Activated CD8-positive, alpha-beta memory T cell treated with anti-CD3 and anti-CD28 coated beads, Interleukin-2, amount 10 ng/mL, durations not matched to agents 7 days and 5 days (primary cell): ENCODE results near the gene MAP4K2. TPM values are rescaled to one million over a fixed set of nuclear protein-coding genes. Genes with fewer than 3 reads are reported as not detected.

ENCODE experiments used
- ATAC-seq: fragments of 150-1000 bp; cut with Tn5 transposase; one replicate; pipeline ENCODE4 v1.10.0; 2021; ENCODE audit warnings: moderate library complexity
- CTCF ChIA-PET: fragments of 350-600 bp; sonication (Branson Sonifier 250); formaldehyde crosslinking; loops from one replicate; lab custom pipeline; 2021; ENCODE audit warnings: antibody characterized with exemption; lab: Charles Lee
- DNase-seq: peaks from one replicate; pipeline ENCODE4 v3.0.0-alpha.2; 2020
- H3K27ac Mint-ChIP-seq: one replicate; pipeline ENCODE4 v1.8.0; 2021; ENCODE audit warnings: mild to moderate bottlenecking, mixed read lengths
- H3K27me3 Mint-ChIP-seq: one replicate; pipeline ENCODE4 v1.8.0; 2021; ENCODE audit warnings: mixed read lengths
- H3K36me3 Mint-ChIP-seq: one replicate; pipeline ENCODE4 v1.8.0; 2021; ENCODE audit warnings: mild to moderate bottlenecking, mixed read lengths
- H3K4me1 Mint-ChIP-seq: one replicate; pipeline ENCODE4 v1.8.0; 2021; ENCODE audit warnings: mixed read lengths
- H3K4me3 Mint-ChIP-seq: one replicate; pipeline ENCODE4 v1.8.0; 2021; ENCODE audit warnings: mild to moderate bottlenecking, moderate library complexity, mixed read lengths
- H3K9me3 Mint-ChIP-seq: one replicate; pipeline ENCODE4 v1.8.0; 2022; ENCODE audit warnings: low read depth, mixed read lengths
- total RNA-seq, 2 experiments: library from RNA; stranded (reverse); gene quantifications; one replicate each; pipeline ENCODE4 v1.2.3, GENCODE V29; 2021

Gene MAP4K2
- total RNA-seq, 2 experiments from 2014 or later = 61.1 to 65.0 TPM

DNA sequence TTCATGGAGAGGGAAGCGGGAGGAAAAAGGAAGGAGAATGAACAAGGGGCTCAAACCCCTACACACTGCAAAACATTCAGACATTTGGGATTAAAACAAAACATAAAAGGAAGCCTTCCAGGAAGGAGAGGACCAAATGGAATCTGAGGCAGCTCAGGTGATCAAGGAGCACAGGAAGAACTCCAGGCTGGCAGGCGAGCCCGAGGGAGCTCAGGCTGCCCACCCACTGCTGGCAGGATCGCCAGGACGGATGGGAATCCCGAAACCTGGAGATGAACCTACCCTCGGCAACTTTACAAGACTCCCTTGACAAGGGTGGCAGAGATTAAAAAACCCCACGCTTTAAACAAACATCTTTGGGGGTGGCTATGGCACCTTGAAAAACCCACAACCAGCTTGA lies 38.3 kb downstream of the MAP4K2 start:
- DNase-seq = no peak
- H3K27ac Mint-ChIP-seq = peak overlapping the region; percentile 87
- no peak for ATAC-seq
- H3K27me3 Mint-ChIP-seq = no peaks in the 10 kb centered on the region
- CTCF ChIA-PET = interaction anchor here (1.0 to 14.7 kb wide), 11 partner anchors 8 to 348 kb away, joined by 3 to 294 read pairs (median 4); partner anchors contain the start of gene RASGRP2
- H3K4me1 Mint-ChIP-seq = peaks cover 91% of the 10 kb centered on the region
- no peaks in the 10 kb centered on the region for H3K9me3 Mint-ChIP-seq
- H3K36me3 Mint-ChIP-seq = peaks cover 62% of the 10 kb centered on the region
- peak overlapping the region; percentile 60 for H3K4me3 Mint-ChIP-seq

DNA sequence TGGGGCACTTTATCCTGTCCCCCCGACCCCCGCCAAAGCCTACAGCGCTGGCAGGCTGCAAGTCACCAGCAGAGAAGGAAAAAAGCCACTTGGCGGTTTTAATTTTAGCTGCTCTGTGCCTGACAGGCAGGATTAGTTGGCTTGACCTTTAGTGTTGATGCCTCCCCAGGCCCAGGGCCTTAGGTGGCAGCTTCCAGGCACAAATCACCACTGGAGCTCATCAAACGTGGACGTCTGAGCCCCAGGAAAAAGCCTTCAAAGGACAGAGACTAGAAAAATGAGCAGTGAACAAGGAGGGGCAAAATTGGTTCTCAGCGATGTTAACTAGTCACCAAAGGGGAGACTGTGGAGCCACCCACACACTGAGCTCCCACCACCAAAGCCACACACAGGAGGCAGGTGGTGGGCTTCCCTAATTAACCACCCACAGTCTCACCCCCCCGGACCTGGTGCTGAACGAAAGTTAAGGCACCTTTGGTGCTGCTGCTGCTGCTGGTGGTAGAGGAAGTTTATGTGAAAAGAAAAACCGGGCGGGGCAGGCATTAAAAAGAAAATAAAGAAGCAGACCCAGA lies 38.9 kb downstream of the MAP4K2 start:
- Mint-ChIP-seq H3K36me3 (peaks cover 55% of the 10 kb centered on the region), H3K27me3 (no peaks in the 10 kb centered on the region), H3K4me1 (peaks cover 85% of the 10 kb centered on the region), H3K27ac (peak overlapping the region; percentile 87), H3K9me3 (no peaks in the 10 kb centered on the region), H3K4me3 (peak overlapping the region; percentile 60)
- DNase-seq (peak; percentile 86), ATAC-seq (peak; percentile 51)
- CTCF ChIA-PET = interaction anchor here (1.0 to 14.7 kb wide), 12 partner anchors 8 to 371 kb away, joined by 3 to 294 read pairs (median 4); partner anchors contain the start of gene RASGRP2

GRCh38 chr11:64763526-64764039 lies 39.4 kb downstream of the MAP4K2 start:
- peaks cover 82% of the 10 kb centered on the region for H3K4me1 Mint-ChIP-seq
- peak; percentile 10 for ATAC-seq
- H3K9me3 Mint-ChIP-seq = no peaks in the 10 kb centered on the region
- peak overlapping the region; percentile 60 for H3K4me3 Mint-ChIP-seq
- DNase-seq = no peak
- H3K36me3 Mint-ChIP-seq = peaks cover 50% of the 10 kb centered on the region
- CTCF ChIA-PET = interaction anchor here (1.0 to 14.7 kb wide), 11 partner anchors 9 to 372 kb away, joined by 3 to 294 read pairs (median 4); partner anchors contain the start of gene RASGRP2
- H3K27me3 Mint-ChIP-seq = no peaks in the 10 kb centered on the region
- H3K27ac Mint-ChIP-seq = peak overlapping the region; percentile 87

DNA sequence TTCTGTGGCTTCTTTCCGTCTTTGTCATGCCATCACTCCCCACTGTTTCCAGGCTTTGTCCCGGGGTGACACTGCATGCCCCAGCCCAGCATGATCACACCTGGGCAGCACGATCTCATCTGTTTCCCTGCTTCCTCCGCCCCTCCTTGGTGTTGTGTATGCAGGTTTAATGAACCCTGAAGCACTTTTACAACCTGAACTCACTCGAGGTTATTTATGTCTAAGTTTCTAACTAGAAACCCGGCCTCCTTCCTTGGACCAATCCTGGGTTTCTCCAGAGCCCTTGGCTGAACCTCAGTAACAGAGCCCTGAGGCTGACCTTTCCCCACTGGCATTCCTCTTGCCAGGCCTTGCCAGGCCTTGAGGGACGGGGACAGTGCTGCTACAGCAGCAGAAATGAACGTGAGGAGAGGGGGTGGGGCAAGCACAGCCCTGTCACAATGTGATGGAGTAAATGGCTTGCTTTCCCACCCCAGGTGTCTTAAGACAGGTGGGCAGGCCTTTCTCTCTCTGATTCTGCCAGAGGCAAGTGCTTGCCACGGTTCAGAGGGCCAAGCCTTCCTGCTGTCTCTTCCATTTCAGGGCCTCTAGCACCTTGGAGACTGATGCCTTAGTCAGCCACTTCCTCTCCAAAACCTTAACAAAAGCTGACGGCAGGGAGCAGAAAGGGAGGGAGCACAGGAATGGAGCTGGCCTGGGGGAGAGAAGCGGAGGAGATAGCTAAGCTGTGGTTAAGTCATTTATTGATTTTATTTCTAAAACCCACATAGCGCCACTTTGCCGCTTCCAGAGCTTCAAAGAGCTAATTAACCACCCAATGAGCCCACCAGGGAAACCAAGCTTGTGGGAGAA lies 40.1 kb downstream of the MAP4K2 start:
- H3K36me3 Mint-ChIP-seq = peaks cover 43% of the 10 kb centered on the region
- peak overlapping the region; percentile 48 for H3K4me3 Mint-ChIP-seq
- H3K4me1 Mint-ChIP-seq = peaks cover 75% of the 10 kb centered on the region
- no peaks in the 10 kb centered on the region for H3K27me3 Mint-ChIP-seq
- ATAC-seq (peak; percentile 13), DNase-seq (no peak)
- no peaks in the 10 kb centered on the region for H3K9me3 Mint-ChIP-seq
- H3K27ac Mint-ChIP-seq = peak overlapping the region; percentile 87
- CTCF ChIA-PET = interaction anchor here (1.4 to 14.7 kb wide), 8 partner anchors 8 to 372 kb away, joined by 3 to 294 read pairs (median 8); partner anchors contain the start of gene RASGRP2

DNA sequence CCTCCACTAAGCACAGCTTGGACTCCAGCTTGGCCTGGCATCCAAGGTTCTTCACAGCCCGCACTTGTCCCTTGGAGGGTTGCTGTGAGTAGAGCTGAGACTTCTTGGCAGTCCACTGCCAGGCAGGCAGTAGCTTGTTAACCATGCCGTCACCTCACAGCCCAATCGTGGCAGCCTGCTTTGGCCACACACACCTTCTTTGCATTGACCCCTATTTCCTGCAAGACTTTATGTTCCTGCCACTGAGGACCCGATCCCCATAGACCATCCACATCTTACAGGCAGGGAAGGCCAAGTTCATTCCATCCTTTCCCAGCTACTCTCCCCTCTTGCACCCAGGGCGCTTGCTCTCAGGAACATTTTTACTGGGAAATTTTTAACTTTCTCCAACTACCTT lies 40.7 kb downstream of the MAP4K2 start:
- CTCF ChIA-PET = interaction anchor here (1.4 to 14.7 kb wide), 3 partner anchors 12 to 19 kb away, joined by 4 to 294 read pairs (median 22); partner anchors contain the start of gene RASGRP2
- no peak overlapping the region for H3K4me3 Mint-ChIP-seq
- peaks cover 69% of the 10 kb centered on the region for H3K4me1 Mint-ChIP-seq
- no peaks in the 10 kb centered on the region for H3K27me3 Mint-ChIP-seq
- DNase-seq (no peak), ATAC-seq (no peak)
- H3K36me3 Mint-ChIP-seq = peaks cover 38% of the 10 kb centered on the region
- H3K9me3 Mint-ChIP-seq = no peaks in the 10 kb centered on the region
- H3K27ac Mint-ChIP-seq = peak overlapping the region; percentile 87

GRCh38 chr11:64760759-64761420 lies 42.1 kb downstream of the MAP4K2 start:
- H3K9me3 Mint-ChIP-seq = no peaks in the 10 kb centered on the region
- CTCF ChIA-PET = interaction anchor here (0.6 to 14.7 kb wide), 9 partner anchors 8 to 1709 kb away, joined by 3 to 294 read pairs (median 5); partner anchors contain the start of genes RASGRP2 and SF1
- peaks cover 59% of the 10 kb centered on the region for H3K4me1 Mint-ChIP-seq
- H3K36me3 Mint-ChIP-seq = peaks cover 28% of the 10 kb centered on the region
- H3K27ac Mint-ChIP-seq = peak overlapping the region; percentile 87
- DNase-seq = no peak
- no peak for ATAC-seq
- no peaks in the 10 kb centered on the region for H3K27me3 Mint-ChIP-seq
- no peak overlapping the region for H3K4me3 Mint-ChIP-seq

DNA sequence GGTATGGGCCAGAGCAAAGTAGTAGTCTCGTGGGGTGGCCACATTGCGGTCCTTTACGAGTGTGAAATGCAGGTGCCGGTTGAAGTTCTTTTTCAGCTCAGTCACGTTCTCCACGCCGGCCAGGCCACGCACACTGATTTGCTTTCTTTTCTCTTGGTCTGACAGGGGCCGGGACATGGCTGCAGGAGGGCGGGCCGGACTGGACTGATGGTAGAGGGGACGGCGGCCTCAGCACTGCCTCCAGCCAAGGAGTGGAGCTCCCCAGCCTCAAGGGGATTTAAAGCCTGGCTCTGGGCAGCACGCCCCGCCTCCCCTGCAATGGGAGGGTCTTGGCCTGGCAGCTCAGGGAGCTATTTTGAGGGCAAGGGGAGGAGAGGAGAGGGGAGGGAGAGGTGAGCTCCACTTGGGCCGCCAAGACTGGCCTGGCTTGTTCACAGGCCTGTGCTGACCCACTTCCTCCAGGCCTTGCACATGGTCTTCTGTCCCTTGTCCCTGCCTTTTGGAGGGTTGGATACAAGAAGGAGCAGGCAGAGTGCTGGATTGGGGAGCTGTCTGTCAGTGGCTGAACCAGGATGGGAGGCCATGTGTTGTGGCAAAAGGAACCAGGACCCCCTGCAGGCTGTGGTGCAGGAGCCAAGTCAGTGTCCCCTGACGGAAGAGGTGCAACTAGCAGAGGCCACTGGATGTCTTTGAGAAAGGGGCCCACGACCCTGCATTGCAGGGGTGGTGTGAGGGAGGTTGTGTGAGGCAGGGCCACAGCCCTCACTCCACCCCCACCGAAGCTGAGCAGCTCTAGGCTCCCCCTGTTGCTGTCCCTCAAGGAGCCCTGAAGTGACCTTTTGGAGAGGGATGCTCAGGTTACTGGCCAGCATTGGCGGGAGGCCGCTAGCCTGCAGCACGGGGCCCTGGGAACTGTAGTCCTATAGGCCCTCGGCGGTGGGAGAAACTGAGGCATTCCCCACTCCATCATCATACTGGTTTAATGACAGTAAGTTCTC lies 43.0 kb downstream of the MAP4K2 start, which contains the start of gene PYGM:
Gene PYGM, minus strand, starts transcription at position 253 of the 998 bp plus-strand sequence. Its CDS starts 76 bp downstream, at position 177.
- no peak within 1 kb of the TSS for H3K4me3 Mint-ChIP-seq
- CTCF ChIA-PET = interaction anchor here (1.0 to 14.7 kb wide), 10 partner anchors 8 to 19 kb away, joined by 3 to 294 read pairs (median 4); partner anchors contain the start of genes RASGRP2 and SF1
- H3K4me1 Mint-ChIP-seq = peaks cover 52% of the 10 kb centered on the region
- peak within 1 kb of the TSS; percentile 87 for H3K27ac Mint-ChIP-seq
- no peak for DNase-seq
- no peaks in the 10 kb centered on the region for H3K27me3 Mint-ChIP-seq
- H3K9me3 Mint-ChIP-seq = no peaks in the 10 kb centered on the region
- ATAC-seq = no peak
- peaks cover 21% of the 10 kb centered on the region for H3K36me3 Mint-ChIP-seq

DNA sequence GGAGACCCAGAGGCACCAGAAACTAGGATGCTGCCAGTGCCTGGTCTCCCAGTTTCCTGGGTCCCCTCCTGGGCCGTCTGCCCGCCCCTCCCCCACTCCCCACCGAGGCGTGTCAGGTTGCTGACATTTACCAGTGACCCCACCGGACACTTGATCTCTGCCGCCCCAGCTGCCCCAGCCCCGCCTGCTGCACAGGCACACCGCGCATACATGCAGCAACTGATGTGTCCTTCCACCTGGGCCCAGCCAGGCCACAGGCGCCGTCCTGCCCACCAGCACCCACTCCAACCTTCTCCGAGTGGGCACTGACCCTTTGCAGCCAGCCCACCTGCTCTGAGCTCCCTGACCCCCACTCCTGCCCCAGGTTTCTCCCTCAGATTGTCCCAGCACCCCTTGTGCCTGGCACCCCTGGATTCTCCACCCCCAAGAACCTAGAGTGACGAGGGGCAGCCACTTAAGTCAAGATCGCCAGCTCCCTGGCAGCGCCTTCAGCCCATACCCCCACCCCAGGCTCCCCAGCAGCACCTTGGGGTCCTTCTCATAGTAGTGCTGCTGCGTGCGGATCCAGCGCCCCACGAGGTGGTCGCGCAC lies 43.8 kb downstream of the MAP4K2 start:
- no peak overlapping the region for H3K27ac Mint-ChIP-seq
- CTCF ChIA-PET = interaction anchor here (1.1 to 14.7 kb wide), 5 partner anchors 9 to 18 kb away, joined by 3 to 294 read pairs (median 10); partner anchors contain the start of gene RASGRP2
- DNase-seq = no peak
- H3K4me1 Mint-ChIP-seq = peaks cover 44% of the 10 kb centered on the region
- no peaks in the 10 kb centered on the region for H3K27me3 Mint-ChIP-seq
- H3K36me3 Mint-ChIP-seq = peaks cover 13% of the 10 kb centered on the region
- no peaks in the 10 kb centered on the region for H3K9me3 Mint-ChIP-seq
- ATAC-seq = no peak
- H3K4me3 Mint-ChIP-seq = no peak overlapping the region

- Mint-ChIP-seq H3K4me1 (peaks cover 37% of the 10 kb centered on the region), H3K27ac (no peak overlapping the region), H3K9me3 (no peaks in the 10 kb centered on the region), H3K27me3 (no peaks in the 10 kb centered on the region), H3K36me3 (peaks cover 11% of the 10 kb centered on the region), H3K4me3 (no peak overlapping the region)
- CTCF ChIA-PET = interaction anchor here (1.1 to 14.7 kb wide), 4 partner anchors 8 to 15 kb away, joined by 3 to 294 read pairs (median 10); partner anchors contain the start of gene RASGRP2
- ATAC-seq = no peak
- DNase-seq = no peak
Observed at GRCh38 chr11:64758330-64759079, 44.5 kb downstream of the MAP4K2 start.

- Mint-ChIP-seq H3K4me3 (no peak overlapping the region), H3K4me1 (peaks cover 29% of the 10 kb centered on the region), H3K27me3 (no peaks in the 10 kb centered on the region), H3K9me3 (no peaks in the 10 kb centered on the region), H3K27ac (no peak overlapping the region), H3K36me3 (peaks cover 9% of the 10 kb centered on the region)
- ATAC-seq (no peak), DNase-seq (no peak)
- CTCF ChIA-PET = interaction anchor here (1.1 to 3.7 kb wide), 4 partner anchors 11 to 20 kb away, joined by 3 to 10 read pairs (median 5); partner anchors contain the start of gene RASGRP2
Observed at GRCh38 chr11:64757549-64758329, 45.3 kb downstream of the MAP4K2 start.
